Epidermal melanocyte (primary cell): ENCODE data around the gene CLEC4C.
"Not testable (repeated sequence)": the region's sequence is repeated elsewhere in the genome, so short reads cannot be mapped to it uniquely, and the experiment has no call there.

Source experiments
- DNase-seq: peaks from one replicate; pipeline ENCODE4 v3.0.0; 2011; ENCODE audit warnings: low spot score; ENCODE audit not compliant: insufficient read length

Gene CLEC4C, protein sequence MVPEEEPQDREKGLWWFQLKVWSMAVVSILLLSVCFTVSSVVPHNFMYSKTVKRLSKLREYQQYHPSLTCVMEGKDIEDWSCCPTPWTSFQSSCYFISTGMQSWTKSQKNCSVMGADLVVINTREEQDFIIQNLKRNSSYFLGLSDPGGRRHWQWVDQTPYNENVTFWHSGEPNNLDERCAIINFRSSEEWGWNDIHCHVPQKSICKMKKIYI

DNA sequence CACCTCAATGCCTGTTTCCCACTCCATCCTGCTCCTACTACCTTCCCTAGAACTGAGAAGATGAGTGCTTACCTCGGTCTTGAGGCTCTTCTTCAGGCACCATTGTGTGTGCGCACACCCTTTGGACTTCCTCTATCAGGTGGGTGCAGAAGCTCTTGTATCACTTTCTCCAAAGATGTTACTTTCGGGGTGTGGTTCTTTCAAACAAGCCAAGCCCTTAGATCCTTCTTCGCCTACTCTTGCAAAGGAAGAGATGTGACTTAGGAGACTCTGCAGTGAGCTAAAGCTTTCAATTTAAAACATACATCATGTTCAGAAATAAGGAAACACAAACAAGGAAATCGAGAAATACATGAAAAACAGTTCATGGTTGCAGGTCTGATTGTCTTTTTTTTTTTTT is at the start of gene CLEC4C:
Gene CLEC4C (minus strand): TSS at position 130 of the 400 bp plus-strand sequence. CDS start 27 bp downstream, at position 103.
- no peak for DNase-seq

- DNase-seq = no peak
Measured at GRCh38 chr12:7793211-7793610, 46.0 kb upstream of the CLEC4C start.

DNA sequence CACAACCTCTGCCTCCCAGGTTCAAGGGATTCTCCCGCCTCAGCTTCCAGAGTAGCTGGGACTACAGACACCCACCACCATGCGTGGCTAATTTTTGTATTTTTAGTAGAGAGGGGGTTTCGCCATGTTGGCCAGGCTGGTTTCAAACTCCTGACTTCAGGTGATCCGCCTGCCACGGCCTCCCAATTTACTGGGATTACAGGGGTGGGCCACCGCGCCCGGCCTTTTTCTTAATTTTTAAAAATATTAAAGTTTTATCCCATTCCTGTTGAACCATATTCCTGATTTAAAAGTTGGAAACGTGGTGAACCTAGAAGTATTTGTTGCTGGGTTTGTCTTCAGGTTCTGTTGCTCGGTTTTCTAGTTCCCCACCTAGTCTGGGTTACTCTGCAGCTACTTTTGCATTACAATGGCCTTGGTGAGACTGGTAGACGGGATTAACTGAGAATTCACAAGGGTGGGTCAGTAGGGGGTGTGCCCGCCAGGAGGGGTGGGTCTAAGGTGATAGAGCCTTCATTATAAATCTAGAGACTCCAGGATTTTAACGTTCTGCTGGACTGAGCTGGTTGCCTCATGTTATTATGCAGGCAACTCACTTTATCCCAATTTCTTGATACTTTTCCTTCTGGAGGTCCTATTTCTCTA is 41.8 kb upstream of the CLEC4C start, which contains the start of gene NANOG:
Gene NANOG (plus strand): TSS at position 519 of the 645 bp plus-strand sequence. CDS start 213 bp downstream, outside the sequence.
- DNase-seq = not testable (repeated sequence)

DNA sequence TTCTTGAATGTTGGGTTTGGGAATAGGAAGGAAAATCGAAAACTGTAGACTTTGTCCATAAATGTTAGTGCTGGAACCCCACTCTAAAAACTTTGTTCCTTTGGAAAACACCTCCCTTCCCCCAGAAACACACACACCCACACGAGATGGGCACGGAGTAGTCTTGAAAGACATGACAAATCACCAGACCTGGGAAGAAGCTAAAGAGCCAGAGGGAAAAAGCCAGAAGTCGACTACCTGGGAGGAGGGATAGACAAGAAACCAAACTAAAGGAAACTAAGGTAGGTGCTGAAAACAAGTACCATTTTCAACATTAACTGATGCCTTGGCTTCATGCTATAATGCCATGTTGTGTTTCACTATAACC is 41.1 kb upstream of the CLEC4C start:
- DNase-seq = no peak

DNA sequence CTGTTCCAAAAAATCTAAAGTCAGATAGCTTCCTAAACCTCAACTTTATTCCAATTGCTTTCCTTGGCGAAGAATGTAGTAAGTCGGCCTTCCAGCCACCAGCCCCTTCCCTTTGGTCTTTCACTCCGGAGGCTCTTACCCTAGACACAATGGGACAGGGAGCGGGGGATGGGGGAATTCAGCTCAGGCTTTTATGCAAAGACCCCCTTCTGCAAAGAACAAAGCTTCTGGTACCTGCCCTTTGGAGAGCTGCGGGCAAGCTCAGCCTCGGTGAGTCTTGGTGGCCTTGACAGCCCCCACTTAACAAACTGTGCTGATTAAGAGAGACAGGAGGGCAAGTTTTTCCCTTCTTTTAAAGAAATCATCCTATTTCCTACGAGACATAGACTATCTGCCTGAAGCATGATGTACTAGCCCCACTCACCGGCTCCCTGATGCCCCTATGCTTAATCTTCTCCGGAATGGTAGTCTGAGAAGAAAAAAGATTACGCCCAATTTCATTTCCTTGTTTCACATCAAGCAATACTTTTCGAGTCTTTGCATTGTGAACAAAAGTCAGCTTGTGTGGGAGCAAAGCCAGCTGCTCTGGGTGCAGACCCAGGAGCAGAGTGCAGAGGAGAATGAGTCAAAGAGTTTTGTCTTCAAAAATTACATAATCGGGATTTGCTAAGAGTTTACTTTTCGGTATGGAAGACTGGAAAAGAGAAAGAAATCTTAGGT is 40.6 kb upstream of the CLEC4C start:
- DNase-seq = no peak

DNA sequence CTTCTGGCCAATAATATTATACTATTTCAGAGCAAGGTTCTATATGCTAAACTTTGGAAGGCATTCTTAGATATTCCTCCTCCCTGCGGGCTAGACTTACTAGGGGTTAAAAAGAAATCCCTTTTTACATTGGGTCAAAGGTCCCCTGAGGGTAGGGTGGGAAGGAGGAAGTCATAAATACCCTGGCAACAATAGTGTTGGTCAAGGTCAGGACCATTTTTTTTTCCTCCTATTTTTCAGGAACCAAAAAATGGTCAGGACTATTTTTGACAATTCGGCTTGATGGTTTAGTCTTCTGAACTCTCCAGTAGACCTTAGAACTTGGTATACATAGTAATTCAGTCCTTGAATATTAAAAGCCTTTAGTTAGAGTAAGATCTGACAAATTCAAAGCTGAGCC is 37.5 kb upstream of the CLEC4C start:
- DNase-seq = no peak

DNA sequence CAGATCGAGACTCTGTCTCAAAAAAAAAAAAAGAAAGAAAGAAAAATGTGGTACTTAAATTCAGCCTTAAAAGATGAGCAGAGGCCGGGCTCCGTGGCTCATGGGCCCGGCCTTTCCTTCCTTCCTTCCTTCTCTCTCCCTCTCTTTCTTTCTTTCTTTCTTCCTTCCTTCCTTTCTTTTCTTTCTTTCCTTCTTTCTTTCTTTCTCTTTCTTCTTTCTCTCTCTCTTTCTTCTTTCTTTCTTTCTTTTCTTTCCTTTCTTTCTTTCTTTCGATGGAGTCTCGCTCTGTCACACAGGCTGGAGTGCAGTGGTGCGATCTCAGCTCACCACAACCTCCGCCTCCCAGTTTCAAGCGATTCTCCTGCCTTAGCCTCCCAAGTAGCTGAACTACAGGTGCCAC is 36.3 kb upstream of the CLEC4C start:
- DNase-seq = not testable (repeated sequence)

GRCh38 chr12:7782055-7782454 is 34.9 kb upstream of the CLEC4C start:
- no peak for DNase-seq

GRCh38 chr12:7781274-7781673 is 34.1 kb upstream of the CLEC4C start:
- no peak for DNase-seq

GRCh38 chr12:7769999-7770398 is 22.8 kb upstream of the CLEC4C start:
- DNase-seq = no peak

- DNase-seq = no peak
Measured at GRCh38 chr12:7758766-7759140, 11.6 kb upstream of the CLEC4C start.

DNA sequence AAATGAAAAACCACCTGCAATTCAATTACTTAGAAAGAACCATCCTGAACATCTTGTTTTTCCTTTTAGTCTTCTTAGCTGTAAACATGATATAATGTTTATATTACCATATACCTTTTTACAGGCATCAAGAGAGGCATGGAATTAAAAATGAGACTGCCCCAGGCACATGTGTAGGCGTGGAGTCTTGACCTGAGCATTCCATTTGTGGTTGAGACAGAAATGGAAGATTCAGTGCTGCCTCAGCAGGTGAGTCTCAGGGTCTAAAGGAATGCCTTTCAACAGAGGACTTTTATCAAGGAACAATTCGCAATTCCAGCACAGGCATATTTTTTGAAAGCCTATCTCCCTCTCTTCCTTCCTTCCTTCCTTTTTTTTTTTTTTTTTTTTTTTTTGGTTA is 9.8 kb upstream of the CLEC4C start:
- DNase-seq = no peak

DNA sequence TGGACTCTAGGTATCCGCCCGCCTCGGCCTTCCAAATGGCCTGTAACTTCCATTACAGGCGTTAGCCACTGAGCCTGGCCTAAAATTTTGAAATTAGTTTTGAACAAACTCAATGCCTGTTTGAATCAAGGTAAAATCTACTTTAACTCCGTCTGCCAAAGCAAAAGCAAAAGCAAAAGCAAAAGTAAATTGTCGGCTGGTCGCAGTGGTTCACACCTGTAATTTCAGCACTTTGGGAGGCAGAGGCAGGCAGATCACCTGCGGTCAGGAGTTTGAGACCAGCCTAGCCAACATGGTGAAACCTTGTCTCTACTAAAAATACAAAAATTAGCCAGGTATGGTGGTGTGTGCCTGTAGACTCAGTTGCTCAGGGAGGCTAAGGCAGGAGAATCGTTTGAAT is 8.5 kb upstream of the CLEC4C start:
- not testable (repeated sequence) for DNase-seq

DNA sequence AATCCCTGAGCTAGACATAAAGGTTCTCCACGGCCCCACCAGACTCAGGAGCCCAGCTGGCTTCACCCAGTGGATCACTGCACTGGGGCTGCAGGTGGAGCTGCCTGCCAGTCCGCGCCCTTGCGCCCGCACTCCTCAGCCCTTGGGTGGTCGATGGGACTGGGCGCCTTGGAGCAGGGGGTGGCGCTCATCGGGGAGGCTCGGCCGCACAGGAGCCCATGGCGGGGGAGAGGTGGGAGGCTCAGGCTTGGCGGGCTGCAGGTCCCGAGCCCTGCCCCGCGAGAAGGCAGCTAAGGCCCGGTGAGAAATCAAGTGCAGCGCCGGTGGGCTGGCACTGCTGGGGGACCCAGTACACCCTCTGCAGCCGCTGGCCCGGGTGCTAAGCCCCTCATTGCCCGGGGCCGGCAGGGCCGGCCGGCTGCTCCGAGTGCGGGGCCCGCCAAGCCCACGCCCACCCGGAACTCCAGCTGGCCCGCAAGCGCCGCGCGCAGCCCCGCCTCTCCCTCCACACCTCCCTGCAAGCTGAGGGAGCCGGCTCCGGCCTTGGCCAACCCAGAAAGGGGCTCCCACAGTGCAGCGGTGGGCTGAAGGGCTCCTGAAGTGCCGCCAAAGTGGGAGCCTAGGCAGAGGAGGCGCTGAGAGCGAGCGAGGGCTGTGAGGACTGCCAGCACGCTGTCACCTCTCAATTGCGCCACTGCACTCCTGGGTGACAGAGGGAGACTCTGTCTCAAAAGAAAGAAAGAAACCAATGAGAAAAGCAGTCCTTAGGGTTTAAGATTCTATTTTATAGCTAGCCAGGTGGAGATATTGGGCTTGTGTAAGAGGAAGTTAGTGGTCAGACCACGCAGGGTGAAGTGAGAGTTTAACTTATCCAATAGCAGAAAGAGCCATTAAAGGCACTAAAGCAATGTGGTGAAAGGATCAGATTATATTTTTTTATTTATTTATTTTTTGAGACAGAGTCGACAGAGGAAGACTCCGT is 5.1 kb upstream of the CLEC4C start:
- not testable (repeated sequence) for DNase-seq

- DNase-seq = no peak
Measured at GRCh38 chr12:7751394-7751793, 4.2 kb upstream of the CLEC4C start.

DNA sequence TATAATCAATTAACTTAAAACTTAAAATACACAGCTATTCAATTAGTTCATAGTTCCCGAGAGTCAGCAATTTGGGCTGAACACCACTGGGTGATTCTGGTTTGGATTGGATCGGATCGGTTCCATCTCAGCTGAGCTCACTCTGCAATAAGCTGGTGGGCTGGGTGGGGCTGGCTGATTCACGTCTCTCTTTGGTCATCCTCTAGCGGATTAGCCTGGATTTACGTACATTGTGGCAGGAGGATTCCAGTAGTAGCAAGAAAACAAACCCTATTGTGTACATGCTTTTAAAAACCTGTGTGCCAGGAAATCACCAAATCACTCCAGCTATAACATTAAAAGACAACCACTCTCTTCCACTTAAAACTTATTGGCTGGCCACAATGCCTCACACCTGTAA is 3.2 kb upstream of the CLEC4C start:
- no peak for DNase-seq

GRCh38 chr12:7749442-7749841 is 2.3 kb upstream of the CLEC4C start:
- DNase-seq = no peak

GRCh38 chr12:7748852-7749251 is 1.7 kb upstream of the CLEC4C start:
- DNase-seq = no peak

DNA sequence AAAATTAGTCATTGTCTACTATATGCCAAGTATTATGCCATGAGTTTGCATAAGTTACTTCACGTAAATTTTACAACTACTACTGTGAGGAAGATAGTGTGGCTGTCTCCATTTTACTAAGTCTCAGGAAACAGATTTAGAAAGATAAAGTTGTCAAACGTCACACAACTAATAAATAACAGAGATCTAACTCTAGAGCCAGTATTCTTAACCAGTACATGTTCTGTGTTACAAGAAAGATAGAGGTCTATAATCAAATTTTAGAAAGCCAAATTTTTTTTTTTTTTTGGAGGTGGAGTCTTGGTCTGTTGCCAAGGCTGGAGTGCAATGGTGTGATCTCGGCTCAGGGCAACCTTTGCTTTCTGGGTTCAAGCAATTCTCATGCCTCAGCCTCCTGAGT is 14.2 kb downstream of the CLEC4C start:
- DNase-seq = no peak

DNA sequence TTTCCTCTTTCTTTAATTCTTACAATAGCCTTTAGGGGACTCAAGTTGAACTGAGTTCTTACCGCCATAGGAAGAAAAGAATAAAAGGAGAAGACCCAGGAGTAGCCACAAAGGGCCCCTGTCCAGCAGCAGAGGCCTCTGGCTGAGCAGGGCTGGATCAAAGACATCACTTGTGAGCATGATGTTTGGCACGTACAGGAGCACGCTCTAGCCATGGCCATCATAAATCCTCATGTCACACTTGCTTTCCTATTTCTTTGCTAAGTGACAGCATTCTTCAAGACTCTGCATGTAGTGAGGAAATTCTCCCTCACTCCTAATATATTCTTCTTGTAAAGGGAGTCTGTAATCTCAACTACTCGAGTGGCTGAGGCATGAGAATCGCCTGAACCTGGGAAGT is 15.7 kb downstream of the CLEC4C start:
- DNase-seq = no peak

DNA sequence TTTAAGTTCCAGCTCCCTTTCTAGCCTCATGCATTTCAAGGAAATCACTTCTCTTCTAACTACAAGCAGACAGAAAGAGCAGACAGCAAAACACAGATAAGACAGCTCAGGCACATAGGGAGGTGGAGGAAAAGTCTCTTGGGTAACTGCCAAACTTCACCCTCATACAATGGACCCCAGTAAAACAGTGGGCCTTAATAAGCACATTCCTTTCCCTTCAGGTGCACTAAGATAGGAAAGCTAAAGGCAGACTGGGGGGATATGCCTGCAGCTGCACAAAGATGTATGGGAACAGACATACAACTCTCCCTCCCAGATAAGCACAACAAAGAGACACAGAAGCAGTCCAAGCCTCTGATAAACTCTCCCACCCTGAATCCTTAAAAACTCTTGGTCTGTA is 16.2 kb downstream of the CLEC4C start:
- not testable (repeated sequence) for DNase-seq
